Testis (tissue), 2 donors: ENCODE data around the gene TMC1.

Experiments
- CTCF ChIP-seq, 3 experiments: fragments of 450-650 bp in 2 of 3; fragments of 200-600 bp in 1 of 3; sonication (generic) in 1 of 3; IDR thresholded peaks; one replicate each; pipeline ENCODE4 v1.5.1; 2016 to 2019; ENCODE audit warnings: antibody characterized with exemption in 3 of 3, mild to moderate bottlenecking in 2 of 3, moderate library complexity in 1 of 3
- POLR2A ChIP-seq: fragments of 450-650 bp; IDR thresholded peaks from one replicate; pipeline ENCODE4 v1.6.1; 2017; ENCODE audit warnings: antibody characterized with exemption, mild to moderate bottlenecking, moderate library complexity

- no peak for TF ChIP-seq CTCF (IDR thresholded peaks at IDR 0.05)
- TF ChIP-seq POLR2A: no peak
Measured at GRCh38 chr9:72661401-72662135, 140.2 kb downstream of the TMC1 start.
